AG08395 (cell line): Measurements from ENCODE around the gene IFITM1.
"Not testable (repeated sequence)": the region's sequence is repeated elsewhere in the genome, so short reads cannot be mapped to it uniquely, and the experiment has no call there.

ENCODE experiments used
- DNase-seq: peaks from one replicate; pipeline ENCODE4 v3.0.0; 2012; ENCODE audit warnings: mixed read lengths, low spot score

The IFITM1 gene

DNA sequence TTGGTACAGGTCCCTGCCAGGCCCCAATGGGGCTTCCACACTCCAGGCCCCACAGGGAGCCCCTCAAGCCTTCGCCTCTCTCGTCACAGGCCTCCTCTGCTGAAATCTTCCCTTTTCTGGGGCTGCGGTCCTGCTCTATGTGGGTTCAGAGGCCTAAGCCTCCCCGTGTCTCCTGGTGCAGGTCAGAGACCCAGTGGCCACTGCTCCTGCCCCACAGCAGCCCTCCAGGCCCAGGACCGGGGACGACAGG, 12.7 kb downstream of the IFITM1 start:
- no peak for DNase-seq

GRCh38 chr11:326842-327580, 13.2 kb downstream of the IFITM1 start:
- DNase-seq: no peak

- no peak for DNase-seq
These were observed 13.7 kb downstream of the IFITM1 start for GRCh38 chr11:327581-327923.

DNA sequence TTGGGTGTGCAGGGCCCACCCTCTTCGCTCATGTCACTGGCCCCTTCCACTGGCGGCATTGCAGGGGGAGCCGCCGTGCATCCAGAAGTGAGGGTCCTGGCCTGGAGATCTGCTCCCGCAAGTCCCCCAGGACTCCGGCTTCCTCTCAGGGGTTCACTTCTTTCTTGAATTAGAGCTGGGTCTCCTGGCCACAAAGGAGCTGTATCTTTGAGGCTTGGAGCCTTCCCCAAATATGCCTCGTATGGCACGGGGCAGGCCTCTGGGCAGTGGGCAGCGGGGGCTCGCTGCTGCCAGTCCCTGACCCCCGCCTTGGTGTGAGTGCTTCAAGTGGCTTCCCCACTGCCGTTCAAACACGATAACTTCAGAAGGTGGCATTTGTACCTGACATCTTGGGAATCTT, 14.2 kb downstream of the IFITM1 start:
- no peak for DNase-seq

DNA sequence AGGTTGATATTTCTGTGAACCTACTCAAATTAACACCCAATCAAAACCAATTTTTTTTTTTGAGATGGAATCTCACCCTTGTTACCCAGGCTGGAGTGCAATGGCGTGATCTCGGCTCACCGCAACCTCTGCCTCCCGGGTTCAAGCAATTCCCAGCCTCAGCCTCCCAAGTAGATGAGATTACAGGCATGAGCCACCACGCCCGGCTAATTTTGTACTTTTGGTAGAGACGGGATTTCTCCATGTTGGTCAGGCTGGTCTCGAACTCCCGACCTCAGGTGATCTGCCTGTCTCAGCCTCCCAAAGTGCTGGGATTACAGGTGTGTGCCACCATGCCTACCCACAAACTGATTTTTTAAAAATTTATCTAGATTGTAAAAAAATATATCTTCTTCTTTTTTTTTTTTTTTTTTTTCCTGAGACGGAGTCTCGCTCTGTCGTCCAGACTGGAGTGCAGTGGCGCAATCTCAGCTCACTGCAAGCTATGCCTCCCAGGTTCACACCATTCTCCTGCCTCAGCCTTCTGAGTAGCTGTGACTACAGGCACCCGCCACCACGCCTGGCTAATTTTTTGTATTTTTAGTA, 14.8 kb downstream of the IFITM1 start:
- not testable (repeated sequence) for DNase-seq

DNA sequence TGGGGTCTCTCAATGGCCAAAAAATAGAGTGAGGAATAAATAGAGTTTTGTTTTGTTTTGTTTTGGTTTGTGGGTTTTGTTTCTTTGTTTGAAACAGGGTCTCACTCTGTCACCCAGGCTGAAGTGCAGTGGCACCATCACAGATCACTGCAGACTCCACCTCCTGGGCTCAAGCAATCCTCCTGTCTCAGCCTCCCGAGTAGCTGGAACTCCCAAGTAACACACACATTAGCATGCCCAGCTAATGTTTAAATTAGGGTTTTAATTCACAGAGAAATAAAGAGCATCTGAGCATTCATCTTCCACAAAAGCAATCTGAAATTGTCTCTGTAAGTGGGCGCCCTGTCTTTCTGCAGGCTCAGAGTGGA, 16.0 kb downstream of the IFITM1 start:
- no peak for DNase-seq

DNA sequence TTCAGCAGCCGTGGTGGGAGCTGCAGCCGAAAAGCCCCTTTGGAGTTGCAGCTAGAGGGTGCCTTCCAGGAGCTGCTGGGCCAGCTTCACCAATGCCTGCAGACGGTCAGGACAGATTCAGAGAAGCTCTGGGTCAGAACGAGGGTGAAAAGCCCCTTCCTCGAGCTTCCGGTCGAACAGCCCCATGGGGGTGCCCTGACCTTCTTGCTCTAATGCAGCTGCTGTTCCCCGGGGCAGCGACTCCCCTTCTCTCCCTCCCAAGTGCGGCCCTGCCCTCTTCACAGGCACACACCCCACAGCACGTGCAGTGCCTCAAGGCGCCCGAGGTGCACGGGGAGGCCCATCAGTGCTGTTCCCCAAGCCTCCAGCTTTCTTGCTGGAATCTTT, 16.5 kb downstream of the IFITM1 start:
- DNase-seq: no peak

GRCh38 chr11:330694-331357, 17.0 kb downstream of the IFITM1 start:
- no peak for DNase-seq

- no peak for DNase-seq
These were observed 17.7 kb downstream of the IFITM1 start for GRCh38 chr11:331358-332060.

DNA sequence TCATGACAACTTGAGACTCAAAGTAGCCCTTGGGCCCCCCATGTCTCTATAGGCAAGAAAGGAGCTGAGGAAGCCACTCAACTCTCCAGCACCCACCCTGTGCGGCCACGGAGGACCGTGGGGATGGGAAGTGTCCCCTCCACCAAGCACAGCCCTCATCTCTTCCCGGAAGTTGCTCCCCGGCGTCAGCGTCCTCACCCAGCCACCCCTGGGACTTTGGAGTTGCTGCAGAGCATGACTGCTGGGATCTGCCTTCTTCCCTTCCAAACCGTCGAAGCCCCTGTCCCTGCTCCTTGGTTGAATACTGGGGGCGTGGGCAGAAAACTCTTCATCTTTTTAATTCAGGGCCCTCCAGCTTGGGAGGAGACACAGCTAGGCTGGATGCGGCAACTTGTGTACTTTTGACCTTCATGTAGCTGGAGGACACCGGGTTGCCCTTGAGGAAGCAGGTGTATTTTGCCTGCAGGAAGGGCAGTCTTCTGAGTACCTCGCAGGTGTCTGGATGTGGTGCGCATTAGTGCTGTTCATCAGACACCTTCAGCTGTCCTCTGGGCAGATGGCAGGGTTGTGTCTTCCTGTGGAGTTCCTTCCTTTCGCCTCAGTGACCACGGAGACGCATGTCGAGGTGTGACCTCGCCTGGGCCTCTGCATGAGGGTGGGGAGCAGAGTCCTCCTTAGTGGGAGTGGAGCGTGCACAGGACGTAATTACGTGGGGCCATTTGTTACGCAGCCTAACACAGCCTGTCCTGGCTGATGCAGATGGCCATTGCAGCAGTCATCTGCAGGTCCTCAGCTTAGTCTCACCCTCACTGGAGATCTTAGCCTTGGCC, 19.0 kb downstream of the IFITM1 start:
- no peak for DNase-seq

GRCh38 chr11:333616-334263, 19.9 kb downstream of the IFITM1 start:
- DNase-seq: not testable (repeated sequence)

DNA sequence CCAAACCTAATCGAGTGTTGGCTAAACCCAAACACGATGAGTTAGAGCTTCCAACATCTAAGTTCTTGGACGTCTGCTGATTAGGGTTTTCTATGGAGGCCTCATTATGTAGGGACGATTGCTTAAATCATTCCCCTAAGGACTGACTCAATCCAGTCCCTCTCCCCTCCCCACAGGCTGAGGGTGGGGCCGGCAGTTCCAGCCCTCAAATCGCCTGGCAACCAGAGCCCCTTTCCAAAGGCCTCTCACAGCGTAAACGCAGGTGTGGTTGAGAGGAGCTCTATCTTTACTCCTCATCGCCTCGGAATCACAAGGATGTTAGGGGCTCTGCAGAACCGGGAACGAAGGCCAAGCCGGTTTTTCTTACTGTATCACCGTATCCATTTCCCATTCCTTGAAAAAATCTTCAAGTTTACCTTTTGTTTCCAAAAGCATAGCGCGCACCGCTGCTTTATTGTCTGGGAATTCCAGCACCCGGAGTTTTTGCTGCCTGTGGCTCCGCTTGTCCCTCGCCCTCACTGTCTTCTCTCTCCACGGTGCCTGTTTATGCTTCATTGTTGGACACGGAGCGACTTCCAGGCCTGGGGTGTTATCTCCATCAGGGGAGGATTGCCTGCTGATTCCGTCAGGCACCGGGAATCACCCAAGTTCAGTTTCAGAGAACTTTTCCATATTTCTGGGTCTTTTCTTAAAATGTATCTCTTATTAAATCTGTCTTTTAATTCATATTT, 20.6 kb downstream of the IFITM1 start:
- no peak for DNase-seq

DNA sequence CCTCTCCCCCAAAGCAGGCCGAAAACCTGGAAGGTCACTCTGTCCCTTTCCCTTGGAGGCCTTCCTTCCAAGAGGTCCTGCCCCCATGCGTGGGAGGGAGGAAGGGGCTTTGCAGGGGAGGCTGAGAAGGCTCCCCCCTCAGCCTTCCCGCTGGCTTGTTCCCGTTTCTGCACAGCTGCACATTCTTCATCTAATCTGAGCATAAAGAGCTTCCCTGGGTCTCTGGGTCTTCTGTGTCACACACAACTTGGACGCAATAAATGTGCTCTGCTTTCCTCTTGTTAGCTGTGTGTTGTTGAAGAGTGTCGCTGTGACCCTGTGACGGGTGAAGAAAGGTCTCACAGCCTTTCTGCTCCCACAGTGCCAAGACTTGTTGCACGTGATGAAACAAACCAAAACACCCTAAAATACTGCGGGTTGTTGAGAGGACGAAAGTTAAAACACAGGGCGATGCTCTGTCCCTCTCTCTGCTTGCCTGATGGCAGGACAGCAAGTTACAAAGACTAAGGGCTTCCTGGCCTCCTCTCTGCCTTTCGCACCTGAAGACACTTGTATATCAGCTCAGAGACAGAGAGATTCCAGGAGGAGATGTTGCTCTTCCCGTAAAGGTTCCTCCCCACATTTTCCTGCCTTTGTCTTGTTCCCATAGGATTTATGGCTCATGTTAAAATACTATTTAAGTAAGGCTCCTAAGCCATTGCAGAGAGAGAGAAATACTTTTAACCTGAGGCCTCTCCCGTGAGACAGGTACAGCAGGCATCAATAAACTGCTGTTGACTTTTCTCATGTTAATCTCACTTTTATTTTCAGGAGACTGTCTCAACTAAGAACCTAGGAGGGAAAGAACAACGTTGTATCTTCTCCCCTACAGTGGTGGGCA, 22.2 kb downstream of the IFITM1 start:
- DNase-seq: no peak

- no peak for DNase-seq
These were observed 22.9 kb downstream of the IFITM1 start for GRCh38 chr11:336659-337198.

- no peak for DNase-seq
These were observed 23.9 kb downstream of the IFITM1 start for GRCh38 chr11:337711-338110.

DNA sequence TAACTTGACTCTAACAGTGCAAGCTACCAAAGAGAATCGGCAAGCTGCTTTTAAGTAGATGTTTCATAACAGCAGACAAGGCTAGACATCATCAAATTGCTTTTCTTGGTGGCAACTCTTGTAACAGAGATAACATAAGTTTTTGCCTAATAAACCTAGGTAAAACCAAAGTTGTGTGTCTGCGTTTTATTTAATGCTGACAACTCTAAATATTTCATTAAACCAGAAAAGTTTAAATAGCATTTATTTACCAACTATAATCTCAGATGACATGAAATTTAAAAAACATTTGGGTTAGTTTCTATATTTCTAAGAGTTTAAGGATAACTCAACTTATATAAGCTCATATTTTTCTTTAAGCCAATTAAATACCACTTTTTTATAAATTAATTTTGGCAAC, 26.1 kb downstream of the IFITM1 start:
- no peak for DNase-seq

- no peak for DNase-seq
These were observed 27.0 kb downstream of the IFITM1 start for GRCh38 chr11:340539-341512.

DNA sequence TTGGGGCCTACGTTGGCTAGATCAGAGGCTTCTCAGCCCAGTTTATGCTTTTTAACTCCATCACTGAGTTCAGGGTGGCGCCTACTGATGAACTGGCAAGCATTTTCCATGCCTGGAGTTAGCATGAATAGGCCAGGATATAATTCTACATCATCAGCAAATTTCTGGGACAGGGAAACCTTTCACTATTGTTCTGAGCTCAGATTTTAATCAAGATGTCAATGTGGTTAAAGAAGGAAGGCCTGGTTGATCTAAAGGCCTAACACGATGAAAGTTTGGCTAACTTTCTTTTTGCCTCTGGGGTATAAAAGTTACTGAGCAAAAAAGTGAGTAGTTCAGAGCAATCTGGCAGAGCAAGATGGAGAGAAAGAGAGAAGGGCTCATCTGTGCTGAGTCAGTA, 28.5 kb downstream of the IFITM1 start:
- no peak for DNase-seq
